ENCODE data around the gene ELFN1.

Gene ELFN1

GRCh38 chr7:1729773-1730172, 59.7 kb downstream of the ELFN1 start:
- DNase-seq, result no peak

- no peak for DNase-seq
Observed at GRCh38 chr7:1732072-1732471, 62.0 kb downstream of the ELFN1 start.

GRCh38 chr7:1732645-1733044, 62.6 kb downstream of the ELFN1 start:
- no peak for DNase-seq

- DNase-seq, result no peak
Observed at GRCh38 chr7:1733206-1733907, 63.3 kb downstream of the ELFN1 start.

GRCh38 chr7:1733908-1734730, 64.0 kb downstream of the ELFN1 start:
- no peak for DNase-seq

- no peak for DNase-seq
Observed at GRCh38 chr7:1735262-1735661, 65.2 kb downstream of the ELFN1 start.

- no peak for DNase-seq
Observed at GRCh38 chr7:1735806-1736483, 65.9 kb downstream of the ELFN1 start.

- DNase-seq, result no peak
Observed at GRCh38 chr7:1736484-1736817, 66.4 kb downstream of the ELFN1 start.

- DNase-seq, result no peak
Observed at GRCh38 chr7:1736830-1737229, 66.8 kb downstream of the ELFN1 start.

- no peak for DNase-seq
Observed at GRCh38 chr7:1737523-1737922, 67.4 kb downstream of the ELFN1 start.

- no peak for DNase-seq
Observed at GRCh38 chr7:1737956-1738355, 67.9 kb downstream of the ELFN1 start.

GRCh38 chr7:1738511-1738910, 68.4 kb downstream of the ELFN1 start:
- DNase-seq, result no peak

- DNase-seq, result no peak
Observed at GRCh38 chr7:1738956-1739355, 68.9 kb downstream of the ELFN1 start.

- DNase-seq, result no peak
Observed at GRCh38 chr7:1739593-1739992, 69.5 kb downstream of the ELFN1 start.

- no peak for DNase-seq
Observed at GRCh38 chr7:1740214-1740613, 70.1 kb downstream of the ELFN1 start.

GRCh38 chr7:1741246-1741645, 71.2 kb downstream of the ELFN1 start:
- DNase-seq, result no peak

- no peak for DNase-seq
Observed at GRCh38 chr7:1741751-1742554, 71.9 kb downstream of the ELFN1 start.

- peak; percentile 43 for DNase-seq
Observed at GRCh38 chr7:1742555-1743303, 72.7 kb downstream of the ELFN1 start.

- no peak for DNase-seq
Observed at GRCh38 chr7:1743481-1744230, 73.6 kb downstream of the ELFN1 start.

GRCh38 chr7:1744296-1745017, 74.4 kb downstream of the ELFN1 start:
- DNase-seq, result no peak

- no peak for DNase-seq
Observed at GRCh38 chr7:1745018-1745532, 75.0 kb downstream of the ELFN1 start.
